GM19468 (cell line): ENCODE measurements around the gene ZBTB18.

Experiments
- ATAC-seq: cut with Tn5 transposase; IDR thresholded peaks from one replicate; pipeline ENCODE4 v1.9.1; 2021; ENCODE audit warnings: mild to moderate bottlenecking, moderate library complexity, moderate number of reproducible peaks; ENCODE audit not compliant: unreplicated experiment; ENCODE audit errors: extremely low read depth

ZBTB18 gene

DNA sequence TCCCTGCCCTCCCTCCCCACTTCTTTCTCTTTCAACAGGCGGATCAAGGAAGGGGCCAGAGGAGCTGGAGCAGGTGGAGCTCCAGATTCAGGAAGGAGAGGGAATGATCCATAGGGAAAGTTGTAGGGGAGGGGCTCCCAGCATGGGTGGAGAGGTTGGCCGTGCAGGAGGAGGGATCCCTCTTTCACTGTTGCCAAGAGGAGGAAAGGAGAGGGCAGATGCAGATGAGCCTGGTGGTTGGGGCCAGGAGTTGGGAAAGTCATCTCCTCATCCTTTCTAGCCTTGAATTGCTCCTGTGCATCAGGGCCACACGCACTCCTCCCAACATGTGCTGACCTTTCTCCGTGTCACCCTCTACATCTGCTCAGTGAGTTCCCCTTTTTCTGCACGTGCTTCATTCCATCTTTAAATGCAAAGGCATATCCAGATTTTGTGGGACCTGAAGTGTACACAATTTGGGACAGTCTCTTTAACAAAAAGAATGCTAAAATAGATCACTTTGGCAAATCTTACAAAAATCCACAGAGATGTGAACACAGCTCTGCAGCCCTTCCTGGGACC lies 32.4 kb downstream of the ZBTB18 start:
- no peak for ATAC-seq

DNA sequence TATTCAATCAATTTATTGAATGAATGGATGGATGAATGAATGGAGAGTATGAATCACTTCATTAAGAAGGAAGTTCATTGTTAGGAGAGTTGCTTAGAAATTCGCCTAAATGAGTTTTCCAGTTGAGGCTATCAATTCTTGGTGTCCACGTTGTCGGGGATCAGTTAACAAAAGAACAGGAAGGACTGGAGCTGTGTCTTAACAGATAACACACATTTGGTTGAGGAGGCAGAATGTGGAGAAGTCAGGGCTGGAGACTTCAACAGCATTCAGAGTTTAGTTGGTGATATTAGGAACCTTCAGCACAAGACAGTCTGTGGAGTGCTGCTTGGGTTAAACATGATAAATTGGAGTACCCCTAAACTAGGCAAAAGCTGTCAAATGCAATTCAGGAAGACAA lies 33.7 kb downstream of the ZBTB18 start:
- ATAC-seq: no peak

DNA sequence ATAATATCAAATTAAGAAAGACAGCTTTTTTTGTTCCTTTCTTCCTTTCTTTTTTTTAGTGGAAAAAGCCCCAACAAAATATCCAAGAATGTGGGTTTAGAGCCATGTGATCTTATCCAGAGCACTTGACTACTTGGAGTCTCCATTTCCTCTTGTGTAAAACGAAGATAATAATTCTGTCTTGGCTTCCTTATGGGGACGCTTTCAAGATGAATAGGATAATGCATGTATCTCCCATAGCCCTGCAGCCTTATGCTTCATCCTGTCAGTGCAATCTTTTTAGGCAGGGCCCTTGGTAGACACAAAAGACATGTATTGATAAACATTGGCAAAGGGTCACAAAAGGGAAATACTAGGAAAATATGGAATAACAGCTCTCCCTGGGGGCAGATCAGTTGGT lies 34.8 kb downstream of the ZBTB18 start:
- ATAC-seq: no peak

DNA sequence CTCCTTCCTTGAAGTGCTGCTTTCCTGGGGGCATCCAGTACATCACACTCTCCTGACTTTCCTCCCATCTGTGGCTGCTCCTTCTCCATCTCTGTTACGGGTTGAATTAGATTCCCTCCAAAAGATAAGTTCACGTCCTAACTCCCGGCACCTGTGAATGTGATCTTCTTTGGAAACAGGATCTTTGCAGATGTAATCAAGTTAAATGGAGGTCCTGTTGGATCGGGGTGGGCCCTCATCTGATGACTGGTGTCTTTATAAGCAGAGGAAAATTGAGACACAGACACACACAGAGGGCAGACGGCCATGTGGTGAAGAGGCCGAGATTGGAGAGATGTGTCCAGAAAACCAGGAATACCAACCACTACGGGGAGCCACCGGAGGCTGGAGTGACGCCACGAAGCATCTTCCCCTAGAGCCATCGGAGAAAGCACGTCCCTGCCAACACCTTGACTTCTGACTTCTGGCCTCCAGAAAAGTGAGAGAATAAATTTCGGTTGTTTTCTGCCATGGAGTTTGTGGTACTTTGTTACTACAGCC lies 36.0 kb downstream of the ZBTB18 start:
- ATAC-seq: no peak

DNA sequence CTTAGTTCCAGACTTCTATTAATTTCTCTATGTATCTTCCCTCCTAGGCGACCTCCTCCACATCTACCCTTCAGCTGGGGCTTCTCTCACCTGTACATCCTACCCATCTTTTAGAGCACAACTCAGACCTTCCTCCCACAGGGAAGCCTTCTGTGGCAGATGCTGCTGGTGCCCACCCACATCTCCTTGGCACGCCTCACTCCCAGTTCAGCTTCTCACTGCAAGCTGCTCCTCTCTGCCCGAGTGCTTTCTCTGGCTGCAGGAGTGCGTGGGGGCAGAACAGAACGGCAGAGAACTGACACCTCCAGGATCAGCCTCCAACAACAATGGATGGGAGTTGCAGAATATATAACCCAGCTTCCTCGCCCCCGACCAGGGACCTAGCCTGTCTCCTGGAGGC lies 36.5 kb downstream of the ZBTB18 start:
- no peak for ATAC-seq

DNA sequence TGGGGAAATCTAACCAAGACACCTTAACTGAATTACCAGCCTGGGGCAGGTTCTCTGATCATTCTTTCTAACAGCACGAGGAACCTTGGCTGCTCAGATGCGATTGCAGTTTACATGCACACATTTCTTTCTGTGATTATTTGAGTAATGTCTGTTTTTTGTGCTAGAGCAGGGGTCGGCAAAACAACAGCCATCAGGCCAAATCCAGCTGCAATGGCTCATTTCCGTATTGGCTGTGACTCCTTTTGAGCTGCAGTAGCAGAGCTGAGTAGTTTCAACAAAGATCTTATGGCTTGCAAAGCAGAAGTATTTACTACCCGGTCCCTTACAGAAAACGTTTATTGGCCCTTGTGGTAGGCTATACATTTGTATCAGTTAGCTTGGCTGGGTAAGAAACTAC lies 37.1 kb downstream of the ZBTB18 start:
- no peak for ATAC-seq

DNA sequence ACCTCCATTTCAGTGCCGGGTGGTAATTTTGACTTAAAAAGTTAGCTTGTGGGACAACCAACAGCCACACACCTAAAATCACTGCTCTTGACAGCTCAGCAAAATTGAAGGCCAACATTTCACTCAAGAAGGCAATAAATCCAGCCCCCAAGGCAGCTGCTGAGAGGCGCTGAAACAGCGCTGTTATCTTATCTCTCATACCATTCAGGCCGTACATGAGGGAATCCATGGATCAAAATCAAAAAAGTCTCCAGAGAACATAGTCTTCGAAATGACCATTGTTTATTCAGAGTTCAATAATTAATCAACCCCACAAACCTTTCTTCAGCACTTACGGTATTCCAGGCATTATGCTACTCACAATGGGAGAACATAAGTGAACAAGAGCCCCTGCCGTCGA lies 38.5 kb downstream of the ZBTB18 start:
- no peak for ATAC-seq

DNA sequence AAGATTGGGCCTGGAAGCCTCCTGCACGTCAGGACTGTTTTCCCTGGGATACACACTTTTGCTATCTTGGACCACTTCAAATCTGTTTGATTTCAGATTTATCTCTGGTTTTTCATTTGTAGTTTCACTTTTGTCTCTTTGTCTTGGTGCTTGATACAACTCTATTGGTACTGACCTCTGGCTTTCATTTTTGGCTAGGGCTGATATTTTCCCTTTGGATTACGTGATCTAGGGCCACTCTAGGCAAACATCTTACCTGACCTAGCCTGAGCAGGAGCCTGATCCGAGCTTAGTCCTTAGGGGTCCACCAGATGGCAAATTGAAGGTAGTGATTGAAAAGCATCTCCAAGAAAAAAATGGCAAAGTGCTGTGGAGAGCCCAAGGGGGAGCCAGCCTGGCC lies 39.6 kb downstream of the ZBTB18 start:
- no peak for ATAC-seq

DNA sequence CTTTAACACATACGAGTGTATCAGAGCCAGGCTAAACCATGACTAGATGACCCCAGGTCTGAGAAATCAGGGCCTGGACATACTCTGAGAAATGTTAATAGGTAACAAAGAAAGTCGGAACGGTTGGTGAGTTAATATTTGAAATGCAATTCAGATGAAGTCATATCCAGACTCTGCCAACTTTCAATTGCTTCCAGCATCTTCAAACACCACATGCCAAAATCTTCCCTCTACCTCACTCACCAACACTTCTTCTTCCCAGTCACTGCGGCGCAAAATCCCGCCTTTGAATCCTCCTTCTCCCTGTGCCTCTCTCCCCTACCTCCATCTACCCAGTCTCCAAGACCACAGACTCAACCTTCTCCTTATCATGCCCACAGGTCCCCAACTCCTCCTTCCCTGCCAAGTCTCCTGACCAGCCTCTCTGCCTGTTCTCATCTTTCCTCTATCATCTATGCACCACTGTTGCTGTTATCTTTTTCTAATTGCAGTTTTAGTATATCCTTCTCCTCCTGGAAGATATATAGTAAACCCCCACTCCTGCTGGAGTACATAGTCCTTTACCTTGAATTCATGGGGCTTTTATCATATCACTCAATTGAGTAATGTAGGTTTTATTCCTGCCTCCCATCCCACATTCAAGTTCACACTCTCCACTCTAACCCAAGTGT lies 41.3 kb downstream of the ZBTB18 start:
- no peak for ATAC-seq

DNA sequence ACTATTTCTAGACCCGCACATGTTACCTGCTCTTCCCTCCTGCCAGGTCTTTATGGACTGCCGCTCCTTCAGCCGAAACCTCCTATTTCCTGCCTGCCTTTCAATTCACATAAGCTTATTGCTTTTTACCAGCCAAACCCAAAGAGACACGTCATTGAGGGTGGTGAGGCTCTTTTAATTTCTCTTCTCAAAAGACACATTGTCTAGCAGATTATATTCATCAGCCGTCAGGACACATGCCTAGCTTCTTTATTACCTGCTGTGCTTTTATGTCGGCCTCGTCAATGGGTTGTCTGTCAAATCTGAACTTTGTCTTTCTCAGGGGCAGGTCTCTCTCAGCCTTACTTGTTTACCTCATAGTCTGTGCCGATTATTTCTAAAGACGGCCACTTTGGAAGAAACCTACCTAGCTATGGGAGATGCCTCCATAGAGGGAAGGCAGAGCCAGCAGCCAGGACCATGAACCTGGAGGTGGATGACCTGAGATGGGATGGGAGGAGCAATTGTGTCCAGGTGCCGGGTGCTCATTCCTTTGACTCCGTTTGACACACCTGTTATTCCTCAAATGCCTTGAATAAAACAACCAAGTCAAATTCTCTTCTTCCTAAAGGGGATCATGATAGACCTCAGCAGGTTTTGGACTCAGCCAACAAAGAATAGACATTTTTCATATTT lies 42.0 kb downstream of the ZBTB18 start:
- no peak for ATAC-seq

DNA sequence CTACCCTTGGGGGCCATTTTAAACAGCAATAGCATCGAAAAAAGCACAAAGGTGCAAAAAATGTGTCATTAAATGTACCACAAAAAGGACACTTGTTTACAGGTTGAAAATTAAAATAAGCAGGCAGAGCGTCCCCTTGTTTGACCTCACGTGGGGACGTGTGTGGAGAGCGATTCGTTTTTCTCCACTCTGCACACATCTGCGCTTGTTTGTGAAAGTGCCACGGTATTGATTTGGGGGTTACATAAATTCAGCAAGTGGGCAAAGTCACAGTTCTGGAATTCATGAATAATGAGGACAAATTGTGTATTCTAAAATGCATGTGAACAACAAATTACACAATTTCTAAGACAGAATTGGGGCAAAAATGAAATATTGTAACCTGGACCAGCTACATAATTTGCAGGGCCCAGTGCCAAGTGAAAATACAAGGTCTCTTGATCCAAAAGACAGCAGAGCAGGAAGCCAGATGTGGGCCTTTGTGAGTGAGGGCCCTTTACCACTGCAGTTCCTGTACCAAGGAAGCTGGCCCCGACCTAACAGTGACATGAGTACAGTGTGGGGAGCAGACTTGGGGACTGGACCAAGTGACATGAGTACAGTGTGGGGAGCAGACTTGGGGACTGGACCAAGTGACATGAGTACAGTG lies 43.9 kb downstream of the ZBTB18 start:
- ATAC-seq: no peak

DNA sequence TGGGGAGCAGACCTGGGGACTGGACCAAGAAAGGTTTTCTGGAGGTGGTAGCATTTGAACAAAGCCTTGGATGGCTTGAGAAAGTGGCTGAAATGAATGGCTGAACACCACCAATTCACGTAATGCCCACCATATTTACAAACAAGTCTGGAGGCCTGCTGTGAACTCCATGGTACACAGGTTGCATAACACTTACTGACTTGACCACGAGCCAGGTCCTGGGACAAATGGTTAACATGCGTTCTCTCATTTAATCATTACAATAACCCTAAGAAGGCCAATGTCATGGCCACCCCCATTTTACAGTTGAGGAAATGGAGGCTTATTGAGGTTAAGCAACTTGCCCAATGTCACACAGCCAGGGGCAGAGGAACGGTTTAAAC lies 44.4 kb downstream of the ZBTB18 start:
- ATAC-seq: no peak

DNA sequence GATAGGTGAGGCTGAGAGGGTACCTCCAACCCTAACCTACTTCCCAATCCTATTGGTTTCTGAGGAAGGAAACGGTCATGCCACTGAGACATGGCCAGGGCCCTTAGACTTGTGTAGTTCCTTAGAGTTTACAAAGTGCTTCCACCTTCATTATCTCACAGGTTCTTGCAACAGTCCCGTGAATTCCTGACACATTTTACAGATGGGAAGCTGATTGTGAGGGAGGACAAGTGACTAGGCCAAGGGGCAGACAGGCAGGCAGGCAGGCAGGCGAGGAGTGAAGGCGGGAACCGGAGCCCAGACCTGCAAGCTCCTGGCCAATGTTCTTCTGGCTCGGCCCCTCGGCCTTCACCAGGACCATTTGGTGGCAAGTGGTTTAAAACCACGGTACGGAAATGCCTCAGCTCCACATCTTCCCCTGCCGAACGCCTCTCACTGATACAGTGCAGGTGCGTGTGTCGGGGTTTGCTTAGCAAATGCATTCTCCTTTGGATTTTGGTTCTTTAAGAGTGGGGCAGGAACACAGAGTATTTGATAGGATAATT lies 45.1 kb downstream of the ZBTB18 start:
- no peak for ATAC-seq

DNA sequence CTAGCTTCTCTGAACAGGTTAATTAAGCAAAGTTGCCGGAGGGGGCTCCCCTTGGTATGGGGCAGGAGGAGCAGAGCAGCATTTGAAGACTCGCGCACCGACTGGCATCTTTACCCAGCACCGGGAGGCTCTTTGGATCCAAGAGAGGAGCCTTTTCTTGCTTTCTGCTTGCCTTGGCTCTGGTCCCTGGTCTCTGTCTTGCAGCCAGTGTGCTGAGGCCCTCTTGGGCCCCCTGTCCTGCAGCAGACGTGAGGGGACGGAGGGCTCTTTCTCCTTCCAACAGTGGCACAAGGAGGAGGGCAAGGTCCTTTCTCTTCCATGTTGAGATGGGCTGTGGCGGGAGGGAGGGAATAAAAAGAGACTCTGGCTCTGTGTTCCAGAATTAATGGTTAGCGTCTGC lies 45.6 kb downstream of the ZBTB18 start:
- ATAC-seq: no peak

DNA sequence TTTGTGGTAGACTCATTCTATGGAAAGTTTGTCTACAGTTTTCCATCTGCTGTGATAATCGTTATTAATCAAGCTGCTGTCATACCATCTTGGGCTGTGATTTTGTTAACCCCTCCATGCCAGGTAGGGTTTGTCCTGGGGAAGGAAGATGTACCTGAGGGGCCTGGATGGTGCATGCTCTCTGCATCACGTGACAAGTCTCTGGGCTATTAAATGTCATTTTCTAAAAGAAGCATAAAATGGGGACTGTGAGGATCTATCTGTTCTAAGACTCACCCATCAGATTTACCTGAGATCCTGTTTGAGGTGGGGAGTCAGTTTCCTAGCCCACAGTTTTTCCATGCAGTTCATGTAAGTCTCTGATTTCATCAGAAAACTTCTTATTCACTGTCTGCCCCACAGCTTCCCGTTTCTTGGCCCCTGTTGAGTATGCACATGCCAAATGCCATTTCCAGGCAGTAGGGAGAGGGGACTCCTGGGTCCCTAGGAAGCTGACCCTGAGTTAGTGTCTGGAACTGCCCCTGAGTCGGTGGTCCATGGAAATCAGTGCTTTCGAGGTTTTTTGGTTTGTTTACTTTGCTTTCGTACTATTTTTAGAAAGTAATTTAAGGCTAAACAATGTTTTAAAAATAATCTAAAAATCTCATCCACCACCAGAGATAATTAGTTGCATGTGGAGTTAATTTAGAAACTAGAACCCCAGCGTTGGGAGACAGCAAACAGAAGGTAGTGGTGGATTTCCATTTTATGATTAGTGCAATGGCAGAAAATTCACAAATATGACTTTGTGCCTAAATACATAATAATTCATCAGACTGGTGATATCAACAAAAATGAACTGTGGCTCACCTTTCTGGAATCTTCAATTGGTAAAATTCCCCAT lies 46.7 kb downstream of the ZBTB18 start:
- ATAC-seq: no peak

DNA sequence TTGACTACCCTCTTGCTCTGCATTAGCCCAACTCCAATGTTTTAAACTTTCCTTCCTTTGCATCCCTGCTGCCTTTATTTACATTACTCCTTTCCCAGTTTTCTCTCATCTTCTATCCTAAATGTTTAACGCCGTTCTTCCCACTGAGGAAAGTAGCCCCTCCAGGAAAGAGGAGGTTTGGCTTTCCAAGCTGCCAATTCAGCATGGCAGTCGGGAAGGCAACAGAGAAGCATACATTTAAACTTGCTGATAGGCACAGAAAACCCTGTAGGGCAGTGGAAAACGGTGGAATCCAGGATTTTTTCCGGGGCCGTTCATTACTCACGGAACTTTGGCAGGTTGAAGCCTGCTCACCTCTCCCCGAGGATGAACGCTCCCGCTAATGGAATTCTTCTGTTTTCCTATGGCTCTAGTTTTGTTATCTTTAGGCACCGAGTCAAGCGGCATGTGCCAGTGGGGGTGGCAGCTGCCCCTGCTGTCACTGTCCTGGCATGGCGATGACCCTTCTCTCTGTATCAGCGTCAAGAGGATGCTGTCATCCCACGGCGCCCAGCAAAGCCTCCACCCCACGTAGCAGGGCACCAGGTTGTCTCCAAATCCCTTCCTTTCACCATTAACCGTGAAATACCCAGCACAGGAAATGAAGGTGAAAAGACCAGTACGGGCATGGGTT lies 48.3 kb downstream of the ZBTB18 start:
- no peak for ATAC-seq

DNA sequence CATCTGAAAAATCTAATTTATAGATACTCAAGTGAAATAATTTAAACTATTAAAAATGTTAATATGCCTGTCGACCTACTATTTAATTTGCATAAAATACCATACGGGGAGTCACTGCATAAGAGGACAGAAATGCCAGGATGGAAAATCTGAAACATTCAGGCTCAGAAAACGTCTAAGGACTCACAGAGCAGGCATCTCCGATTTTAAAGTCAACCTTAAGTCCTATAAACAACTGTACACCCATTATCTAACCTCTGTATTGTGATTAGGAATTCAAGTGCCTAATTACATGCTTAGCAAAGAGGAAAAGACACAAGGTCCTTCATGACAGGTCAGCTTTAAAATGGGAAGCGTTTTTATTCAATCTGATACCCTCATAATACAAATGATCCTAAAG lies 49.2 kb downstream of the ZBTB18 start:
- no peak for ATAC-seq

DNA sequence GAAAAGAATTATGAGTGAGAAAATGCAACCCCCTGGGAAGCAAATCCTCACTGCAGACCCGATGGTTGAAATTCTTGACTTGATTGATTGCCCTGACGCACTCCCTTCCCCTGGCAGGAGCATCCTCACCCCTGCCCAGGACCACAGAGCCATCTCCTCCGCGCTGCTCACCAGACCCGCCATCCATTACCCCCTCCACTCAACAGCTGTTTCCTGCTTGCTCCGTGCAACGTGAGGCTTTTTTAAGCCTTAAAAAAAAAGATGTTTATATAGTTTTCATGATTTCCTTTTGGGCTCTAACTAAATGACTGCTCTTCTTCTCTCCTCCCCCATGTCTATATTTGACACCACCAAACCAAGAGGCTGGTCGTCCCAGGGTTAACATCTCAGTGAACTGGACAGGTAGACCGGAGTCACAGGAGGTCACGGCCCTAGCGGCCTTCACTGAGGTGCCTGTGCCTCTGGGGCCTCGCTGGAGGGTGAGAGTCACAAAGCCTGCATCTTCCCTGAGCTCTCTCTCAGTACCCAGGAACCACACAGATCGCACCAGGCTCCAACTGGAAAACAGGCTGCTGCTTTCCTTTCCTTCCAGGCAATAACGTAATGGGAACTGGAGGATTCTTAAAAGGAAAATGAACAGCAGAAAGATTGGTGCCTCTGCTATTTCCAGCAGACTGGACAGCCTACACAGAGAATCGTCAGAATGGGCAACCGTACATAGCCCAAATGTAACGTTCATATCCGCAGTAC lies 49.8 kb downstream of the ZBTB18 start:
- ATAC-seq: no peak

DNA sequence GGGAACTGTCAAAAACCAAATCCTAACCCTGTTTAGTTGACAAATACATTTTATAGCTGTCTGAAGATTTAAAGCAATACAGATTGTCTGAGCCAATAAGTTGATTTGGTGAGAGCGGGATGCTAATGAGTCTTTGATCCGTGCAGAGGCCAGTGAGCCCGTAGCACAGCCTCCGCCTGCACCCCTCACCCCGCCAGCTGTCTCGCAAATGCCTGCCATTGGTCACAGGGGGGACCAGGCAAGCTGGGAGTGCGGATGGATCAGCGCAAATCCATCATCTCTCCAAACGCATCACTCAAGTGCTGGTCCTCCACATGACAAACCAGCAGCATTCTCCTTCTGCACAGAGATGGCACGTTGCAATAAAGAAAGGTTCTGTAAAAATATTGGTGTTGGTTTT lies 51.0 kb downstream of the ZBTB18 start:
- ATAC-seq: no peak
